Fibroblast of lung (primary cell): ENCODE data around the gene EIF4G1. TPM values are rescaled to one million over a fixed set of nuclear protein-coding genes. Genes with fewer than 3 reads are reported as not detected.
A peak's percentile ranks its signal among the peaks of the same experiment; 100 is the strongest.

Experiments
- DNase-seq, 2 donors: peaks; one replicate each; pipeline versions ENCODE4 v3.0.0 to v3.0.0-alpha.2; 2010; ENCODE audit warnings: low read depth in 2 of 2
- H2AFZ ChIP-seq: 2 replicates; pipeline ENCODE4 v1.5.1; 2012; ENCODE audit warnings: low read length, control low read depth, inconsistent platforms
- H3K27ac ChIP-seq: 2 replicates; pipeline ENCODE4 v1.5.1; 2011; ENCODE audit warnings: low read length, control low read depth; ENCODE audit not compliant: insufficient read depth
- H3K27me3 ChIP-seq: 2 replicates; pipeline ENCODE4 v1.5.1; 2011; ENCODE audit warnings: mild to moderate bottlenecking, low read length; ENCODE audit not compliant: control insufficient read depth, insufficient read depth
- H3K36me3 ChIP-seq: 2 replicates; pipeline ENCODE4 v1.5.1; 2011; ENCODE audit warnings: low read length; ENCODE audit not compliant: control insufficient read depth, insufficient read depth
- H3K4me1 ChIP-seq: 2 replicates; pipeline ENCODE4 v1.5.1; 2011; ENCODE audit warnings: low read length; ENCODE audit not compliant: control insufficient read depth, insufficient read depth; ENCODE audit errors: extremely low read depth
- H3K4me2 ChIP-seq: 2 replicates; pipeline ENCODE4 v1.5.1; 2011; ENCODE audit warnings: low read length, control low read depth; ENCODE audit not compliant: insufficient read depth; ENCODE audit errors: extremely low read depth
- H3K4me3 ChIP-seq, 4 experiments: fragments of 200-600 bp in 1 of 4; sonication (generic) in 1 of 4; replicated peaks in 1 of 4; 2 replicates each; pipeline ENCODE4 v1.5.1; 2011 to 2016; ENCODE audit warnings: low read length in 4 of 4, low read depth in 3 of 4, mild to moderate bottlenecking in 3 of 4, control low read depth in 2 of 4, inconsistent platforms in 1 of 4, mixed read lengths in 1 of 4; ENCODE audit not compliant: insufficient read depth in 1 of 4; ENCODE audit errors: control extremely low read depth in 1 of 4
- H3K79me2 ChIP-seq: 2 replicates; pipeline ENCODE4 v1.5.1; 2012; ENCODE audit warnings: mild to moderate bottlenecking, low read length, inconsistent platforms; ENCODE audit not compliant: control insufficient read depth, insufficient read depth
- H3K9ac ChIP-seq: 2 replicates; pipeline ENCODE4 v1.5.1; 2011; ENCODE audit warnings: mild to moderate bottlenecking, low read length, control low read depth; ENCODE audit not compliant: insufficient read depth
- H3K9me3 ChIP-seq: 2 replicates; pipeline ENCODE4 v1.5.1; 2012; ENCODE audit warnings: low read depth, low read length; ENCODE audit not compliant: control insufficient read depth, insufficient read depth
- H4K20me1 ChIP-seq: 2 replicates; pipeline ENCODE4 v1.5.1; 2011; ENCODE audit warnings: low read length; ENCODE audit not compliant: control insufficient read depth, insufficient read depth; ENCODE audit errors: extremely low read depth
- CTCF ChIP-seq, 2 donors: IDR thresholded peaks in 1 of 2; conservative IDR thresholded peaks in 1 of 2; 1 replicate in 1 of 2; 2 replicates in 1 of 2; pipeline ENCODE4 v1.5.1; 2011 to 2012; ENCODE audit warnings: low read length in 2 of 2, control low read depth in 1 of 2, inconsistent platforms in 1 of 2, low read depth in 1 of 2, mild to moderate bottlenecking in 1 of 2
- EZH2 ChIP-seq: IDR thresholded peaks from 2 replicates; pipeline ENCODE4 v1.5.1; 2012; ENCODE audit warnings: low read length, control low read depth, mild to moderate bottlenecking; ENCODE audit errors: missing control alignments
- polyA plus RNA-seq, 2 donors: library from polyadenylated mRNA; depleted of rRNA in 1 of 2; stranded (reverse) in 1 of 2; unstranded in 1 of 2; fragments of >200 nt; gene quantifications; 2 replicates each; pipeline ENCODE4 v1.2.1, GENCODE V29; 2011 to 2012; ENCODE audit warnings: missing spikeins in 1 of 2
- total RNA-seq: library from RNA; depleted of rRNA; stranded (reverse); fragments of >200 nt; gene quantifications from 2 replicates; pipeline ENCODE4 v1.2.1, GENCODE V29; 2014

EIF4G1 gene
- total and polyA plus RNA-seq, 2 donors (not counting 1 experiment from before 2014, with no cell fraction given) = 235 to 263 TPM

- Histone ChIP-seq H3K27me3 (peaks cover 5% of the 10 kb centered on the region), H3K79me2 (no peaks in the 10 kb centered on the region), H3K27ac (no peak overlapping the region), H2AFZ (no peak overlapping the region), H3K4me3 (no peak overlapping the region), H4K20me1 (no peaks in the 10 kb centered on the region), H3K4me1 (peaks cover 5% of the 10 kb centered on the region), H3K9me3 (no peaks in the 10 kb centered on the region), H3K36me3 (peaks cover 10% of the 10 kb centered on the region), H3K9ac (no peak overlapping the region), H3K4me2 (no peak overlapping the region)
- DNase-seq = peak; percentile 83 to 89
- TF ChIP-seq CTCF (conservative IDR thresholded peaks at IDR 0.05 in 1 of 2, IDR thresholded peaks at IDR 0.05 in 1 of 2; ENCODE audit: low read depth in 1 of 2, low read length in 2 of 2) (peak; percentile 99), EZH2 (no peak)
Observed at GRCh38 chr3:184371570-184372018, 57.2 kb downstream of the EIF4G1 start.

- no peaks in the 10 kb centered on the region for H4K20me1 ChIP-seq
- no peak overlapping the region for H3K4me2 ChIP-seq
- H3K9me3 ChIP-seq = no peaks in the 10 kb centered on the region
- H3K4me3 ChIP-seq = no peak overlapping the region
- H2AFZ ChIP-seq = no peak overlapping the region
- no peak overlapping the region for H3K9ac ChIP-seq
- H3K36me3 ChIP-seq = peaks cover 6% of the 10 kb centered on the region
- no peak for DNase-seq
- H3K79me2 ChIP-seq = no peaks in the 10 kb centered on the region
- TF ChIP-seq EZH2 = no peak
- no peak for TF ChIP-seq CTCF (conservative IDR thresholded peaks at IDR 0.05 in 1 of 2, IDR thresholded peaks at IDR 0.05 in 1 of 2; ENCODE audit: low read depth in 1 of 2, low read length in 2 of 2)
- H3K27ac ChIP-seq = no peak overlapping the region
- H3K4me1 ChIP-seq = peaks cover 5% of the 10 kb centered on the region
- H3K27me3 ChIP-seq = peaks cover 5% of the 10 kb centered on the region
Observed at GRCh38 chr3:184372296-184372821, 58.0 kb downstream of the EIF4G1 start.

- Histone ChIP-seq H3K27me3 (peaks cover 7% of the 10 kb centered on the region), H3K4me3 (no peak overlapping the region), H4K20me1 (no peaks in the 10 kb centered on the region), H3K4me2 (no peak overlapping the region), H3K9me3 (no peaks in the 10 kb centered on the region), H2AFZ (no peak overlapping the region), H3K4me1 (peaks cover 4% of the 10 kb centered on the region), H3K9ac (no peak overlapping the region), H3K79me2 (no peaks in the 10 kb centered on the region), H3K36me3 (peaks cover 3% of the 10 kb centered on the region), H3K27ac (no peak overlapping the region)
- no peak for DNase-seq
- no peak for TF ChIP-seq CTCF (conservative IDR thresholded peaks at IDR 0.05 in 1 of 2, IDR thresholded peaks at IDR 0.05 in 1 of 2; ENCODE audit: low read depth in 1 of 2, low read length in 2 of 2)
Observed at GRCh38 chr3:184372911-184373310, 58.5 kb downstream of the EIF4G1 start.
